Peyer's patch (tissue), 4 donors: ENCODE measurements around the gene PDE8B.

Source experiments
- POLR2A ChIP-seq, 2 donors: fragments of 450-650 bp; IDR thresholded peaks; one replicate each; pipeline ENCODE4 v1.5.1; 2017; ENCODE audit warnings: antibody characterized with exemption in 2 of 2, mild to moderate bottlenecking in 2 of 2, moderate library complexity in 2 of 2
- TF ChIP-seq, protein P1 (sequence below), 6 experiments: fragments of 450-650 bp in 4 of 6; fragments of 200-600 bp in 2 of 6; sonication (generic) in 1 of 6; IDR thresholded peaks; one replicate each; pipeline ENCODE4 v1.5.1; 2017 to 2019; ENCODE audit warnings: antibody characterized with exemption in 6 of 6, mild to moderate bottlenecking in 3 of 6, moderate library complexity in 1 of 6

GRCh38 chr5:77168879-77169244, 41.6 kb upstream of the PDE8B start:
- TF ChIP-seq, protein P1, sequence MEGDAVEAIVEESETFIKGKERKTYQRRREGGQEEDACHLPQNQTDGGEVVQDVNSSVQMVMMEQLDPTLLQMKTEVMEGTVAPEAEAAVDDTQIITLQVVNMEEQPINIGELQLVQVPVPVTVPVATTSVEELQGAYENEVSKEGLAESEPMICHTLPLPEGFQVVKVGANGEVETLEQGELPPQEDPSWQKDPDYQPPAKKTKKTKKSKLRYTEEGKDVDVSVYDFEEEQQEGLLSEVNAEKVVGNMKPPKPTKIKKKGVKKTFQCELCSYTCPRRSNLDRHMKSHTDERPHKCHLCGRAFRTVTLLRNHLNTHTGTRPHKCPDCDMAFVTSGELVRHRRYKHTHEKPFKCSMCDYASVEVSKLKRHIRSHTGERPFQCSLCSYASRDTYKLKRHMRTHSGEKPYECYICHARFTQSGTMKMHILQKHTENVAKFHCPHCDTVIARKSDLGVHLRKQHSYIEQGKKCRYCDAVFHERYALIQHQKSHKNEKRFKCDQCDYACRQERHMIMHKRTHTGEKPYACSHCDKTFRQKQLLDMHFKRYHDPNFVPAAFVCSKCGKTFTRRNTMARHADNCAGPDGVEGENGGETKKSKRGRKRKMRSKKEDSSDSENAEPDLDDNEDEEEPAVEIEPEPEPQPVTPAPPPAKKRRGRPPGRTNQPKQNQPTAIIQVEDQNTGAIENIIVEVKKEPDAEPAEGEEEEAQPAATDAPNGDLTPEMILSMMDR (IDR thresholded peaks at IDR 0.05) = no peak
- TF ChIP-seq POLR2A (IDR thresholded peaks at IDR 0.05) = no peak
